BLaER1 treated with 17β-estradiol and CSF1 and Interleukin-3, amounts not matched to agents 10 nM and 100 nM (cell line): Measurements from ENCODE around the gene ADAMTSL3.

ENCODE experiments used
- H3K27ac ChIP-seq, 11 experiments: shearing (Covaris generic); formaldehyde crosslinking; 2 replicates each; pipeline ENCODE4 v1.8.1; 2022
- H3K27me3 ChIP-seq, 11 experiments: shearing (Covaris generic); formaldehyde crosslinking; 2 replicates each; pipeline ENCODE4 v1.8.1; 2022
- H3K36me3 ChIP-seq, 11 experiments: shearing (Covaris generic); formaldehyde crosslinking; 2 replicates each; pipeline ENCODE4 v1.8.1; 2022
- H3K4me1 ChIP-seq, 10 experiments: shearing (Covaris generic); formaldehyde crosslinking; 2 replicates each; pipeline ENCODE4 v1.8.1; 2022
- H3K4me2 ChIP-seq, 11 experiments: shearing (Covaris generic); formaldehyde crosslinking; 2 replicates each; pipeline ENCODE4 v1.8.1; 2022
- H3K4me3 ChIP-seq, 10 experiments: shearing (Covaris generic); formaldehyde crosslinking; 2 replicates each; pipeline ENCODE4 v1.8.1; 2022
- H3K9ac ChIP-seq, 11 experiments: shearing (Covaris generic); formaldehyde crosslinking; 2 replicates each; pipeline ENCODE4 v1.8.1; 2022
- H3K9me3 ChIP-seq, 11 experiments: shearing (Covaris generic); formaldehyde crosslinking; replicated peaks in 1 of 11; 2 replicates each; pipeline ENCODE4 v1.8.1; 2022
- H4K20me1 ChIP-seq, 11 experiments: shearing (Covaris generic); formaldehyde crosslinking; 2 replicates each; pipeline ENCODE4 v1.8.1; 2022
- Cebpa-rat ChIP-seq, 11 experiments: shearing (Covaris generic); IDR thresholded peaks; 2 replicates each; pipeline ENCODE4 v1.8.1; 2022

Gene ADAMTSL3

GRCh38 chr15:83905556-83906273 is 251.8 kb downstream of the ADAMTSL3 start:
- H3K27me3 ChIP-seq, result no peaks in the 10 kb centered on the region
- TF ChIP-seq Cebpa-rat (IDR thresholded peaks at IDR 0.05), result no peak
- H3K4me2 ChIP-seq, result no peak overlapping the region
- no peak overlapping the region for H3K9ac ChIP-seq
- H3K4me1 ChIP-seq, result 0 out of 20 replicates have a peak, but pooled peaks cover 0 to 7% (median 0%) of the 10 kb centered on the region in 10 experiments
- no peaks in the 10 kb centered on the region for H4K20me1 ChIP-seq
- no peaks in the 10 kb centered on the region for H3K9me3 ChIP-seq
- no peak overlapping the region for H3K4me3 ChIP-seq
- H3K27ac ChIP-seq, result no peak overlapping the region
- no peaks in the 10 kb centered on the region for H3K36me3 ChIP-seq

- H3K4me2 ChIP-seq, result no peak overlapping the region
- H3K36me3 ChIP-seq, result no peaks in the 10 kb centered on the region
- no peak overlapping the region for H3K4me3 ChIP-seq
- no peak overlapping the region for H3K27ac ChIP-seq
- no peaks in the 10 kb centered on the region for H3K4me1 ChIP-seq
- no peaks in the 10 kb centered on the region for H4K20me1 ChIP-seq
- H3K9me3 ChIP-seq, result no peaks in the 10 kb centered on the region
- no peak for TF ChIP-seq Cebpa-rat (IDR thresholded peaks at IDR 0.05)
- no peak overlapping the region for H3K9ac ChIP-seq
- H3K27me3 ChIP-seq, result no peaks in the 10 kb centered on the region
These were observed 257.4 kb downstream of the ADAMTSL3 start for GRCh38 chr15:83911345-83911744.

- TF ChIP-seq Cebpa-rat (IDR thresholded peaks at IDR 0.05), result peak in 1 of 11 experiments; percentile 41; a peak in 1 of 22 replicates
- Histone ChIP-seq H3K27ac (no peak overlapping the region), H3K4me1 (no peaks in the 10 kb centered on the region), H3K4me3 (no peak overlapping the region), H3K4me2 (no peak overlapping the region), H4K20me1 (no peaks in the 10 kb centered on the region), H3K36me3 (no peaks in the 10 kb centered on the region), H3K27me3 (no peaks in the 10 kb centered on the region), H3K9ac (no peak overlapping the region), H3K9me3 (no peaks in the 10 kb centered on the region)
These were observed 258.4 kb downstream of the ADAMTSL3 start for GRCh38 chr15:83912343-83912742.

GRCh38 chr15:83913034-83913632 is 259.2 kb downstream of the ADAMTSL3 start:
- no peaks in the 10 kb centered on the region for H4K20me1 ChIP-seq
- H3K4me2 ChIP-seq, result no peak overlapping the region
- no peak for TF ChIP-seq Cebpa-rat (IDR thresholded peaks at IDR 0.05)
- no peak overlapping the region for H3K27ac ChIP-seq
- no peak overlapping the region for H3K9ac ChIP-seq
- H3K4me3 ChIP-seq, result no peak overlapping the region
- H3K4me1 ChIP-seq, result no peaks in the 10 kb centered on the region
- no peaks in the 10 kb centered on the region for H3K27me3 ChIP-seq
- H3K36me3 ChIP-seq, result no peaks in the 10 kb centered on the region
- no peaks in the 10 kb centered on the region for H3K9me3 ChIP-seq

- no peak overlapping the region for H3K27ac ChIP-seq
- H3K9ac ChIP-seq, result no peak overlapping the region
- H3K4me3 ChIP-seq, result no peak overlapping the region
- H3K4me1 ChIP-seq, result no peaks in the 10 kb centered on the region
- no peaks in the 10 kb centered on the region for H3K27me3 ChIP-seq
- no peak for TF ChIP-seq Cebpa-rat (IDR thresholded peaks at IDR 0.05)
- no peaks in the 10 kb centered on the region for H3K9me3 ChIP-seq
- H3K4me2 ChIP-seq, result no peak overlapping the region
- no peaks in the 10 kb centered on the region for H4K20me1 ChIP-seq
- H3K36me3 ChIP-seq, result no peaks in the 10 kb centered on the region
These were observed 261.0 kb downstream of the ADAMTSL3 start for GRCh38 chr15:83914906-83915305.

GRCh38 chr15:83917432-83917831 is 263.5 kb downstream of the ADAMTSL3 start:
- Histone ChIP-seq H3K27me3 (no peaks in the 10 kb centered on the region), H3K27ac (no peak overlapping the region), H3K9ac (no peak overlapping the region), H3K4me2 (no peak overlapping the region), H3K9me3 (no peaks in the 10 kb centered on the region), H3K36me3 (no peaks in the 10 kb centered on the region), H3K4me3 (no peak overlapping the region), H4K20me1 (no peaks in the 10 kb centered on the region), H3K4me1 (no peaks in the 10 kb centered on the region)
- no peak for TF ChIP-seq Cebpa-rat (IDR thresholded peaks at IDR 0.05)

- no peaks in the 10 kb centered on the region for H3K27me3 ChIP-seq
- no peaks in the 10 kb centered on the region for H3K9me3 ChIP-seq
- no peak overlapping the region for H3K4me2 ChIP-seq
- H3K36me3 ChIP-seq, result no peaks in the 10 kb centered on the region
- no peak overlapping the region for H3K4me3 ChIP-seq
- no peaks in the 10 kb centered on the region for H3K4me1 ChIP-seq
- TF ChIP-seq Cebpa-rat (IDR thresholded peaks at IDR 0.05), result no peak
- no peak overlapping the region for H3K27ac ChIP-seq
- H4K20me1 ChIP-seq, result no peaks in the 10 kb centered on the region
- H3K9ac ChIP-seq, result no peak overlapping the region
These were observed 264.1 kb downstream of the ADAMTSL3 start for GRCh38 chr15:83918011-83918410.

- H4K20me1 ChIP-seq, result no peaks in the 10 kb centered on the region
- TF ChIP-seq Cebpa-rat (IDR thresholded peaks at IDR 0.05), result no peak
- H3K4me3 ChIP-seq, result no peak overlapping the region
These were observed 265.5 kb downstream of the ADAMTSL3 start for GRCh38 chr15:83919319-83919830.

GRCh38 chr15:83919978-83920510 is 266.1 kb downstream of the ADAMTSL3 start:
- Histone ChIP-seq H3K9me3 (no peaks in the 10 kb centered on the region), H3K27me3 (no peaks in the 10 kb centered on the region), H3K4me1 (no peaks in the 10 kb centered on the region), H3K9ac (no peak overlapping the region), H3K4me2 (no peak overlapping the region), H3K4me3 (no peak overlapping the region), H3K36me3 (no peaks in the 10 kb centered on the region), H3K27ac (no peak overlapping the region), H4K20me1 (no peaks in the 10 kb centered on the region)
- no peak for TF ChIP-seq Cebpa-rat (IDR thresholded peaks at IDR 0.05)

More at GRCh38 chr15:83919319-83919830, 265.5 kb downstream of the ADAMTSL3 start:
- no peak overlapping the region for H3K9ac ChIP-seq
- H3K4me1 ChIP-seq, result no peaks in the 10 kb centered on the region
- no peaks in the 10 kb centered on the region for H3K36me3 ChIP-seq
- H3K27ac ChIP-seq, result no peak overlapping the region
- no peaks in the 10 kb centered on the region for H3K9me3 ChIP-seq
- no peak overlapping the region for H3K4me2 ChIP-seq
- no peaks in the 10 kb centered on the region for H3K27me3 ChIP-seq
